Lung (tissue), 12 donors: ENCODE measurements around the gene HDAC4. TPM values are rescaled to one million over a fixed set of nuclear protein-coding genes. Genes with fewer than 3 reads are reported as not detected.
"Not testable (repeated sequence)": the region's sequence is repeated elsewhere in the genome, so short reads cannot be mapped to it uniquely, and the experiment has no call there.

ENCODE experiments used
- ATAC-seq: fragments of 200-7000 bp; cut with Tn5 transposase; one replicate; pipeline ENCODE4 v1.9.1; 2020; ENCODE audit warnings: moderate number of reproducible peaks; ENCODE audit not compliant: insufficient read depth, low FRiP score
- DNase-seq, 3 donors: peaks; one replicate each; pipeline ENCODE4 v3.0.0-alpha.2; 2013 to 2017
- H3K27ac ChIP-seq, 2 donors: one replicate each; pipeline ENCODE4 v1.5.1; 2013; ENCODE audit warnings: mild to moderate bottlenecking in 2 of 2, moderate library complexity in 2 of 2, control low read depth in 1 of 2, inconsistent platforms in 1 of 2, low read depth in 1 of 2, low read length in 1 of 2
- H3K27me3 ChIP-seq, 3 donors: one replicate each; pipeline ENCODE4 v1.5.1; 2013; ENCODE audit warnings: low read length in 2 of 3; ENCODE audit not compliant: control insufficient read depth in 3 of 3, insufficient read depth in 3 of 3
- H3K36me3 ChIP-seq, 4 donors: one replicate each; pipeline ENCODE4 v1.5.1; 2013; ENCODE audit warnings: low read length in 4 of 4, mild to moderate bottlenecking in 1 of 4, moderate library complexity in 1 of 4; ENCODE audit not compliant: control insufficient read depth in 4 of 4, insufficient read depth in 4 of 4
- H3K4me1 ChIP-seq, 5 donors: one replicate each; pipeline ENCODE4 v1.5.1; 2013; ENCODE audit warnings: low read length in 5 of 5, mild to moderate bottlenecking in 2 of 5, moderate library complexity in 1 of 5; ENCODE audit not compliant: control insufficient read depth in 5 of 5, insufficient read depth in 5 of 5
- H3K4me3 ChIP-seq: one replicate; pipeline ENCODE4 v1.5.1; 2013; ENCODE audit warnings: mild to moderate bottlenecking, control low read depth, moderate library complexity
- H3K9ac ChIP-seq, 2 donors: one replicate each; pipeline ENCODE4 v1.5.1; 2013; ENCODE audit warnings: low read length in 2 of 2, control low read depth in 1 of 2; ENCODE audit not compliant: insufficient read depth in 1 of 2
- H3K9me3 ChIP-seq, 4 donors: one replicate each; pipeline ENCODE4 v1.5.1; 2013; ENCODE audit warnings: low read length in 3 of 4, mild to moderate bottlenecking in 1 of 4, moderate library complexity in 1 of 4; ENCODE audit not compliant: control insufficient read depth in 4 of 4, insufficient read depth in 3 of 4
- whole genome bisulfite sequencing, 2 donors: extraction: QIAGEN DNeasy Blood & Tissue Kit; methylation state at CpG; one replicate each; pipeline ENCODE4 v1.1.7; 2013; 5-methylcytosine and 5-hydroxymethylcytosine counted together
- polyA plus RNA-seq, 2 donors: library from polyadenylated mRNA; stranded (reverse); fragments of 200-250 nt; gene quantifications; one replicate each; pipeline ENCODE4 v1.2.1, GENCODE V29; 2013
- total RNA-seq, 2 donors: library from RNA; depleted of rRNA in 1 of 2; stranded (reverse); fragments of >200 nt in 1 of 2; gene quantifications; one replicate each; pipeline ENCODE4 v1.2.1, GENCODE V29; 2014 to 2021
- TF ChIP-seq, protein P1 (sequence below): IDR thresholded peaks from 2 replicates; pipeline ENCODE4 v1.5.1; 2012; ENCODE audit warnings: mild to moderate bottlenecking; ENCODE audit errors: control extremely low read depth, extremely low read depth
- donor health status: control.
- donor health status: control.
- donor health status: Bipolar disorder and iron deficiency.
- donor health status: healthy.
- donor health status: DM: yes; HTN: yes; CAD: no.

The HDAC4 gene
- total and polyA plus RNA-seq, 4 donors = 6.9 to 47.7 (median 20.7) TPM

DNA sequence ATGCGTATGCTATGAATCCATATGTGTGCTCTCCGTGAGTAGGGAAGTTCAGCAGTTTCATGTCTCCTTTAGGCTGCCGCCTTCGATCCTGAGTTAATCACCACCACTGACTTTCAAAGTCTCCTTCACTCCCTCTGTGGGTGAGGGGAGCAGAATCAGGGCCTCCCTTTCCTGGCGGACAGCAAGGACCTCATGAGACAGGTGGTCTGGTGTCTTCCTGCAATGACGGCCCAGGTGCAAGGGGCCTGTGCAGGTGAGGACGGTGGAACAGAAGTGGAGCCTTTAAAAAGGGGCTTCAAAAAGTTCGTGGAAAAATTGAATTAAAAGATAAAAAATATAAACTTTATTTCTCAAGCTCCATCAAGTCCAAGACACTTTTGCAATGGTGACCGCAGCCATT, 330.4 kb downstream of the HDAC4 start:
- ATAC-seq (no peak), DNase-seq (no peak)
- no peak overlapping the region for H3K4me3 ChIP-seq
- no peaks in the 10 kb centered on the region for H3K4me1 ChIP-seq
- H3K9me3 ChIP-seq = peaks cover 0 to 2% (median 0%) of the 10 kb centered on the region in 4 donors
- 93 to 97% methylated on average over 9 of the region's 9 CpGs for WGBS, 2 donors
- H3K27ac ChIP-seq = no peak overlapping the region
- peaks cover 5 to 47% (median 14%) of the 10 kb centered on the region in 4 donors for H3K36me3 ChIP-seq
- TF ChIP-seq, protein P1, sequence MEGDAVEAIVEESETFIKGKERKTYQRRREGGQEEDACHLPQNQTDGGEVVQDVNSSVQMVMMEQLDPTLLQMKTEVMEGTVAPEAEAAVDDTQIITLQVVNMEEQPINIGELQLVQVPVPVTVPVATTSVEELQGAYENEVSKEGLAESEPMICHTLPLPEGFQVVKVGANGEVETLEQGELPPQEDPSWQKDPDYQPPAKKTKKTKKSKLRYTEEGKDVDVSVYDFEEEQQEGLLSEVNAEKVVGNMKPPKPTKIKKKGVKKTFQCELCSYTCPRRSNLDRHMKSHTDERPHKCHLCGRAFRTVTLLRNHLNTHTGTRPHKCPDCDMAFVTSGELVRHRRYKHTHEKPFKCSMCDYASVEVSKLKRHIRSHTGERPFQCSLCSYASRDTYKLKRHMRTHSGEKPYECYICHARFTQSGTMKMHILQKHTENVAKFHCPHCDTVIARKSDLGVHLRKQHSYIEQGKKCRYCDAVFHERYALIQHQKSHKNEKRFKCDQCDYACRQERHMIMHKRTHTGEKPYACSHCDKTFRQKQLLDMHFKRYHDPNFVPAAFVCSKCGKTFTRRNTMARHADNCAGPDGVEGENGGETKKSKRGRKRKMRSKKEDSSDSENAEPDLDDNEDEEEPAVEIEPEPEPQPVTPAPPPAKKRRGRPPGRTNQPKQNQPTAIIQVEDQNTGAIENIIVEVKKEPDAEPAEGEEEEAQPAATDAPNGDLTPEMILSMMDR = no peak
- H3K27me3 ChIP-seq = no peaks in the 10 kb centered on the region
- no peak overlapping the region for H3K9ac ChIP-seq

DNA sequence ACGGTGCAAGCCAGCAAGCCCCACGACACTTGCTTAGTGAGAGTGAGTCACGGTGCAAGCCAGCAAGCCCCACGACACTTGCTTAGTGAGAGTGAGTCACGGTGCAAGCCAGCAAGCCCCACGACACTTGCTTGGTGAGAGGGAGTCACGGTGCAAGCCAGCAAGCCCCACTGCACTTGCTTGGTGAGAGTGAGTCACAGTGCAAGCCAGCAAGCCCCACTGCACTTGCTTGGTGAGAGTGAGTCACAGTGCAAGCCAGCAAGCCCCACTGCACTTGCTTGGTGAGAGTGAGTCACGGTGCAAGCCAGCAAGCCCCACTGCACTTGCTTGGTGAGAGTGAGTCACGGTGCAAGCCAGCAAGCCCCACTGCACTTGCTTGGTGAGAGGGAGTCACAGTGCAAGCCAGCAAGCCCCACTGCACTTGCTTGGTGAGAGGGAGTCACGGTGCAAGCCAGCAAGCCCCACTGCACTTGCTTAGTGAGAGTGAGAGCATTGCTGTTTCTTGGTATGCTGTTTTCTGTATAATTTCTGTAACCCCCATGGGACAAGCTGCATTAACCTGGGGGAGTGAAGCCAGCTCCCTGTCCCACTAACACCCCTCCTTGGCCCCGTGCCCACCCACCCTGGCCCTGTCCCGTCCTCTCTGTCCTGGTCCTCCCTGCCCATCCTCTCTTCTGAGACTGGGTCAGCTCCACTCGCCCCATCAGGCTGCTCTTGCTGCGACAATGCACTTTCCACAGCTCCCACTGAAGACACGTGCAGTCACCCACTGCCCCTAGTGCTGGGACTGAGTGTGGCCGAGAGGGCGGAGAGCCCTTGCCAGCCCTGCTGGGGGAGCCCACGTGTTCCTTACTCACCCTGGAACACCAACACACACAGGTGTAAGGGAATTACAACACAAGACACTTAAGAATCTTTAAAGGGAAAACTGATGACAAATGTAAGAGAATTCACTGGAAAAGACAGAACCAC, 331.2 kb downstream of the HDAC4 start:
- H3K4me3 ChIP-seq, H3K27me3 ChIP-seq, H3K9me3 ChIP-seq, ATAC-seq, H3K9ac ChIP-seq, DNase-seq, H3K4me1 ChIP-seq, H3K27ac ChIP-seq: not testable (repeated sequence)
- WGBS, 2 donors = 89 to 92% methylated on average over 18 of the region's 18 CpGs
- peaks cover 5 to 53% (median 14%) of the 10 kb centered on the region in 4 donors for H3K36me3 ChIP-seq

DNA sequence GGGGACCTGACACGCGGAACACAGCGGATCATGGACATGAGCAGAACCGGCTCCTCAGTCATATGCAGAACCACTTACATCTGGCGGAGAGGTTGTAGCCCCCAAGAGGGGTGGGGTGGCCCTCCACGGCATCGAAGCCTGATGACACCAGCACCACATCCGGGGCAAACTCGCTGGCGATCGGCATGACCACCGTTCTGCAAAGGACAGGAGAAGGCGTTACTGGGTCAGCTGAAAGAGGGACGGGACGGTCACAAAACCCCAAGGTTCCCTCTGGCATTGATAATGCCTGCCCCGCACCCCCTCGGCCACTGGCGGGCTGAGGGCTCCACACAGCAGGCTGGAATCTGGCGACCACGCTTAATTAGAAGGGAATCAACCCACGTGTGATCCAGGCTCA, 332.4 kb downstream of the HDAC4 start:
- Histone ChIP-seq H3K4me3 (no peak overlapping the region), H3K4me1 (no peaks in the 10 kb centered on the region), H3K27ac (no peak overlapping the region), H3K9ac (no peak overlapping the region), H3K9me3 (no peaks in the 10 kb centered on the region), H3K36me3 (peaks cover 5 to 59% (median 13%) of the 10 kb centered on the region in 4 donors), H3K27me3 (no peaks in the 10 kb centered on the region)
- TF ChIP-seq, protein P1 = no peak
- WGBS, 2 donors = 96 to 97% methylated on average over 21 of the region's 21 CpGs
- ATAC-seq = no peak
- no peak for DNase-seq

DNA sequence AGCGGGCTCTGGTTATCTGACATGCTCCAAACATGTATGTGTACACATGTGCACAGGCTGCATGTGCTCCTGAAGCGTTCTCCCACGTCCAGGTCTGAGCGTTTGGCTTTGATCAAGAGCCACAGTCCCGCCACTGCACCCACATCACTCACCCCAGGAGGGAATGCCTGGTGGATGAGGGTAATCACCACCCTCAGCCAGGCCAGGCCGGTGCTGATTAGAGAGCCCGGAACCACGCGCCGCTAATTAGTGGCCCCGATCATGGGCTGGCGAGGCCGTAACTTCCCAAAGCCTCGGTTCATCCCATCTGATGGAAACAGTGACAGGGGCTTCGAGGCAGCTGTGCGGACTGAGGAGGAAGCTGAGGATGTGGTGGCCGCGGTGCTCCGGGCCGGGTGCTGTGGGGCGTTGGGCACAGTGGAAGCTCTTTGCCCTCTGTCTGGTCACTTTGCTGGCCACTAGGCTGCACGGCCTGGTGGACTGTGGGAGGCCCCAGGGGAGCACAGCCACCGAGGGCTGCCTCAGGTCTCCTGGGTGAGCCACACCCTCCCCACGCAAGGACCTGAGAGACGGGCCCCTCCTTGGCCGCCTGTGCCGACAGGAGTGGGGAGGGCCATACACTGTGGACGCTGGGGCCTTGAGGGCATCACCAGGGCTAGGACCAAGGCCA, 333.5 kb downstream of the HDAC4 start:
- Histone ChIP-seq H3K27ac (no peak overlapping the region), H3K4me1 (peaks cover 0 to 6% (median 3%) of the 10 kb centered on the region in 5 donors), H3K4me3 (no peak overlapping the region), H3K9me3 (no peaks in the 10 kb centered on the region), H3K9ac (no peak overlapping the region), H3K27me3 (no peaks in the 10 kb centered on the region), H3K36me3 (peaks cover 5 to 58% (median 9%) of the 10 kb centered on the region in 4 donors)
- ATAC-seq (no peak), DNase-seq (no peak)
- TF ChIP-seq, protein P1 = no peak
- WGBS, 2 donors = 95 to 96% methylated on average over 28 of the region's 28 CpGs
